Pancreas (tissue), 8 donors: ENCODE results near the gene KCNK6. TPM values are rescaled to one million over a fixed set of nuclear protein-coding genes. Genes with fewer than 3 reads are reported as not detected.

Experiments used
- polyA plus RNA-seq, 2 donors: library from polyadenylated mRNA; stranded (reverse); fragments of 200-250 nt; gene quantifications; one replicate each; pipeline ENCODE4 v1.2.3, GENCODE V29; 2013
- total RNA-seq, 6 donors: library from RNA; stranded (reverse); fragmentation: NEBNext Ultra II Directional in 4 of 6; extraction: Animal tissue kit (Norgen Biotek cat#: 25700) in 4 of 6; gene quantifications; one replicate each; pipeline versions ENCODE4 v1.2.1 to v1.2.4, GENCODE V29; 2021 to 2023
- donor health status: healthy with polysubstance abuse.
- donor health status: DM: no; HTN: no; CAD: no; lungs with moderate emphysema.
- donor health status: DM: no; HTN: no; CAD: no.
- donor health status: Bipolar disorder and iron deficiency.
- donor health status: DM: yes; HTN: yes; CAD: no.
- donor health status: DM: no; HTN: no; CAD: no.
- donor health status: DM: no; HTN: no; CAD: no.
- donor health status: DM: yes; HTN: yes; CAD: no.

KCNK6 gene
- total and polyA plus RNA-seq, 8 donors = 3.9 to 9.5 (median 6.5) TPM

Other genes starting within 250 kb of the KCNK6 start
- under 1 TPM in 1 of 6 donors, not detected in 5; 0.37 TPM for gene DPF1, start 95.6 kb upstream of the KCNK6 start, total RNA-seq
- gene DPF1, start 95.6 kb upstream of the KCNK6 start, polyA plus RNA-seq = under 1 TPM; 0.19 to 0.26 TPM
- gene PPP1R14A, start 63.5 kb upstream of the KCNK6 start, total RNA-seq = 10 to 100 TPM in 1 of 6 donors, 1 to 10 TPM in 5; 6.9 to 15.2 (median 8.1) TPM
- gene PPP1R14A, start 63.5 kb upstream of the KCNK6 start, polyA plus RNA-seq = 10 to 100 TPM; 31.4 to 42.8 TPM
- gene SPINT2, start 55.3 kb upstream of the KCNK6 start, total RNA-seq = 100 to 1,000 TPM; 121 to 239 (median 152) TPM
- 100 to 1,000 TPM; 178 to 337 TPM for gene SPINT2, start 55.3 kb upstream of the KCNK6 start, polyA plus RNA-seq
- 1 to 10 TPM in 5 of 6 donors, under 1 TPM in 1; 0.59 to 6.7 (median 3.0) TPM for gene C19orf33, start 15.6 kb upstream of the KCNK6 start, total RNA-seq
- gene C19orf33, start 15.6 kb upstream of the KCNK6 start, polyA plus RNA-seq = 10 to 100 TPM; 13.1 to 19.4 TPM
- 10 to 100 TPM in 3 of 6 donors, 1 to 10 TPM in 3; 6.9 to 18.2 (median 11.3) TPM for gene YIF1B, start 3.9 kb upstream of the KCNK6 start, total RNA-seq
- 10 to 100 TPM; 30.9 to 32.3 TPM for gene YIF1B, start 3.9 kb upstream of the KCNK6 start, polyA plus RNA-seq
- gene CATSPERG, start 16.0 kb downstream of the KCNK6 start, total RNA-seq = 1 to 10 TPM; 1.0 to 4.7 (median 2.8) TPM
- 1 to 10 TPM; 3.1 to 6.9 TPM for gene CATSPERG, start 16.0 kb downstream of the KCNK6 start, polyA plus RNA-seq
- 10 to 100 TPM; 45.0 to 71.3 (median 58.7) TPM for gene PSMD8, start 54.7 kb downstream of the KCNK6 start, total RNA-seq
- gene PSMD8, start 54.7 kb downstream of the KCNK6 start, polyA plus RNA-seq = 10 to 100 TPM; 25.3 to 76.0 TPM
- gene GGN, start 68.2 kb downstream of the KCNK6 start, total RNA-seq = under 1 TPM in 4 of 6 donors, not detected in 2; 0.23 to 0.44 (median 0.26) TPM
- 1 to 10 TPM in 1 of 2 donors, under 1 TPM in 1; 0.30 to 2.2 TPM for gene GGN, start 68.2 kb downstream of the KCNK6 start, polyA plus RNA-seq
- 1 to 10 TPM in 3 of 6 donors, under 1 TPM in 3; 0.37 to 3.1 (median 0.96) TPM for gene SPRED3, start 68.9 kb downstream of the KCNK6 start, total RNA-seq
- 1 to 10 TPM in 1 of 2 donors, under 1 TPM in 1; 0.80 to 5.2 TPM for gene SPRED3, start 68.9 kb downstream of the KCNK6 start, polyA plus RNA-seq
- gene FAM98C, start 83.2 kb downstream of the KCNK6 start, total RNA-seq = 10 to 100 TPM; 11.3 to 18.9 (median 15.5) TPM
- gene FAM98C, start 83.2 kb downstream of the KCNK6 start, polyA plus RNA-seq = 10 to 100 TPM; 20.6 to 26.7 TPM
- 1 to 10 TPM in 2 of 6 donors, under 1 TPM in 4; 0.20 to 1.3 (median 0.48) TPM for gene RASGRP4, start 106.4 kb downstream of the KCNK6 start, total RNA-seq
- under 1 TPM; 0.40 to 0.53 TPM for gene RASGRP4, start 106.4 kb downstream of the KCNK6 start, polyA plus RNA-seq
- gene RYR1, start 113.8 kb downstream of the KCNK6 start, total RNA-seq = 1 to 10 TPM in 1 of 6 donors, under 1 TPM in 5; 0.19 to 1.0 (median 0.37) TPM
- 1 to 10 TPM in 1 of 2 donors, under 1 TPM in 1; 0.68 to 1.4 TPM for gene RYR1, start 113.8 kb downstream of the KCNK6 start, polyA plus RNA-seq